ENCODE results near the gene ZBTB17.
A peak's percentile ranks its signal among the peaks of the same experiment; 100 is the strongest.
"Not testable (repeated sequence)": the region's sequence is repeated elsewhere in the genome, so short reads cannot be mapped to it uniquely, and the experiment has no call there.

ZBTB17 gene

DNA sequence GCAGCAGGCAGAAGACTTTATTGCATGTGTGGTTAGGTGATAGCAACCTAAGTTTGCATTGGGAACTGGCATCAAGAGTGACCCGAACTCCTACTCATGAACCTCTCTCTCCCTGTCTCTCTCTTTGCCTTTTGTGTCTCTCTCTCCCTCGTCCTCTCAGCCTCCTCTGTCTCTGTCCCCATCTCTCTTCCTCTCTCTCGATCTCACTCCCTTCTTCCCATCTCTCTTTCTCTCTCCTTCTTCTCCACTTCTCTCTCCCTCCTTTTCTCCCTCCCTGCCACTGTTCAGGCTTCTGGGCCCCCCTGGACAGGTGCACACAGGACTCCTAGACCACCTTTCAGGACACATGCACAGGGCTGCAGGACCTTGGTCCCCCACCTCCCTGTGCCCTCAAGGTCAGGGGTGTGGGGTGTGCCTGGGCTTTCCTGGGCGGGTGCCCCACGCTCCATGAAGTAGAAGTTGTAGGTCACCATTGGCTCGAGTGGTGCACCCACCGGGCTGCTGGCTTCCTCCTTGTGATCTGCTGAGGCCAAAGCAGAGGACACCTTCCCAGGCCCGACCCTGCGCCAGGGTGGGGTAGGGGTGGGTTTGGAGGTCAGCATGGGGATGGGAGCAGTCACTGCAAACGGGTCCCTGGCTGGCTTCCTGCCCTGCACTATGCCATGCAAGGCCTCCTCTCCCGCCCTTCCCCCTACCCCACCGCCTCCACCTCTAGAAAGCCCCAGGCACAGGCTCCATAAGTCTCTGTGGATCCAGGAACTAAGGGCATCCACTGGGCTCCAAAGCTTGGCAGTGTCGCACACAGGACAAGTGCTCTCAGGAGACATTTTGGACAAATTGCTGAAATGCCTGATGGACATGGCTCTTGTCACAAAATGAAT, 13.2 kb upstream of the ZBTB17 start:
- DNase-seq (ENCODE audit: low spot score), result no peak

- DNase-seq (ENCODE audit: low spot score), result no peak
Observed at GRCh38 chr1:15985611-15986297, 9.9 kb upstream of the ZBTB17 start.

GRCh38 chr1:15983275-15983674, 7.4 kb upstream of the ZBTB17 start:
- DNase-seq (ENCODE audit: low spot score), result no peak

- no peak for DNase-seq (ENCODE audit: low spot score)
Observed at GRCh38 chr1:15981679-15982078, 5.8 kb upstream of the ZBTB17 start.

DNA sequence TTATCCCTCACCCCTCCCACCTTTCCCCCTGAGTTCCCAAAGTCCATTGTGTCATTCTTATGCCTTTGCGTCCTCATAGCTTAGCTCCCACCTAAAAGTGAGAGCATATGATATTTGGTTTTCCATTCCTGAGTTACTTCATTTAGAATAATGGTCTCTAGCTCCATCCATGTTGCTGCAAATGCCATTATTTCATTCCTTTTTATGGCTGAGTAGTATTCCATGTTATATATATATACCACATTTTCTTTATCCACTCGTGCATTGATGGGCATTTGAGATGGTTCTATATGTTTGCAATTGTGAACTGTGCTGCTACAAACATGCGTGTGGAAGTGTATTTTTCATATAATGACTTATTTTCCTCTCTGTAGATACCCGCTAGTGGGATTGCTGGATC, 2.0 kb upstream of the ZBTB17 start:
- DNase-seq (ENCODE audit: low spot score), result not testable (repeated sequence)

DNA sequence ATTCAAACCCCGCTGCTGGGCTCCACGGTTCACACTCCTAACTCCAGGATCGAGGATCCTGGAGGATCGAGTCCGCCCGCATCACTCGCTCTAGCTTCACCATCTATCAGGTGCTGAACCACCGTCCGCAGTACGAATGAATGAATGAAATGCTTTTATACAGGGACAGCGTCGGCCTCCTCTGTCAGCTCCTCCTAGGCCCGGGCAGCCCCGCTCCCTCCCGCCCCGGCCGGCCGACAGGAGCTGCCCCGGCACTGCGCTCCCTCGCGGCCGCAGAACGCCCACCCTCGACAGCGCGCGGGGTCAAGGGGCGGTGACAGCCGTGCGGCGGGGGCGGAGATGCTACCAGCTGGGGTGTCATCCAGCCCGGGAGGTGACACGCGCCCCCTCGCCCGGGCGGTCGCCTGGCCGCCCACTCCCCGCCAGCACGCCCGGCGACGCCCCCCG, 520 bp downstream of the ZBTB17 start:
- DNase-seq (ENCODE audit: low spot score), result peak; percentile 89

DNA sequence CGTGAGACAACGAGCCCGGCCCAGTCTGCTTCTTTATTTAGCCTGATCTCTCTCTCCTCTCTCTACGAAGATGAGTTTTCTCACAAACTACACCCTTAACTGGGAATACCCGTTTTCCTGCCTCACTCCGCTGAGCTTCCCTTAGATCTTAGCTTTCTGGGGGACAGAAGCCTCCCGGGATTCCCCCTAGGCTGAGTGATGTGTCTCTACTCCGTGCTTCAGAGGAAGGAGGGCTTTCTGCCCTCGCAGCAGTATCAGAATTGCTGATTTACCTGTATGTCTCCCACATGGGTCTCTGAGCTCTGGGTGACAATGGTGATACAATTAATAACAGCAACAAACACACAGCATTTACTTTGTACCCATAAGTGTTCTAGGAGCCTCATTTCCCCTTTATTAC, 1.0 kb downstream of the ZBTB17 start:
- no peak for DNase-seq (ENCODE audit: low spot score)

- no peak for DNase-seq (ENCODE audit: low spot score)
Observed at GRCh38 chr1:15973772-15974171, 2.1 kb downstream of the ZBTB17 start.

- DNase-seq (ENCODE audit: low spot score), result no peak
Observed at GRCh38 chr1:15972409-15972808, 3.5 kb downstream of the ZBTB17 start.

DNA sequence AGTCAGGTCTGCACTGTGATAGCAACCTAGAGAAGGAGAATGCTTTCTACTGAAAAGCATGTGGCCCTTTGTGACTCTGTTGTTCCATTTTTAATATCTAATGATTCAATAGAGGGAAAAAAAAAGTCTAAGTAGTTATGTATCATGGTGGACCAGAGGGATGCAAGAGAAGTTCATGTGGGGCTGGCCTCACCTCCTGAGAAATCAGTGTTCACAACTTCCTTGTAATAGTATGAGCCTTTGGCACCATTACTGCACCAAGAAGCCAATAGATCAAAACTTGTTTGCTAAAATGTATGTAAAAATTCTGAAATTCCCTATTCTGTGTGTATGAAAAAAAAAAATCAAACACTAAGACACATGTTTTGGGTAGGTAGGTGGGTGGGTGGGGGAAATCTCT, 5.0 kb downstream of the ZBTB17 start:
- no peak for DNase-seq (ENCODE audit: low spot score)

DNA sequence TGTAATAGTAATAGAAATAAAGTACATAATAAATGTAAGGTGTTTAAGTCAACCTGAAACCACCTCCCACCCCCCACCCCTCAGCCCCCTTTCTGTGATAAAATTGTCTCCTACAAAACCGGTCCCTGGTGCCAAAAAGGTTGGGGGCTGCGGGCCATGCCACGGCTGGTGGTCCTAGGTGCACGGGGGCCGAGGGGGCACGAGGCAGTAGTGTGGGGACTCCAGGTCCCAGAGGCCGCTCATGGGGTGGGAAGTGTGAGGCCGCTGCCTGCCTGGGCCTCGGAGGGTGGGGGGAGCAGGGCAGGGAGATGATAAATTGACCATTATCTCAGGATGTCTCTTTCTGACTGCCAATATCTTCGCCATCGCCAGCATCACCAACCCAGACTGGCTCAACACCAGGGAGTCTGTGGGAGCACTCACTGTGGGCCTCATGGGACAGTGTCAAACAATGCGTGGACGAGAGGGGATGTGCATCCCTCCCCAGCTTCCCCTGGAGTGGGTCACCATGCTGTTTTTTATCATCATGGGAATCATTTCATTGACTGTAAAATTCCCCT, 6.5 kb downstream of the ZBTB17 start:
- DNase-seq (ENCODE audit: low spot score), result no peak

DNA sequence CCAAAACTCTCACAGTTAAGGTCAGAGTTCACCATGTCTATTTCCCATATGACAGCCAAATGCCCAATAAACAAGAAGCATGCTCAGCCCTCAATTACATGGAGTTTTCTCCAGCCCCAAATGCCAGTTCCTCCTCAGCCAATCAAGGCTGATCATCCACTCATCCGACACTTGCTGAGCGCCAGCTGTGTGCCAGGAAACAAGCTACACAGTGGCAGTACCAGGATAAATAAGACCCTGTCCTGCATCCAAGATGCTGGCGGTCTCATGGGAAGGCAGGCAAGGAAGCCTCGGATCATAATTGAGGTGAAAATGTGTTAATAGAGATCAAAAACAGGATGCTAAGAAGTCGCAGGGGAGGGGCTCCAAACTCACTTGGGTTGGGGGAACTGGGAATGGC, 7.7 kb downstream of the ZBTB17 start:
- no peak for DNase-seq (ENCODE audit: low spot score)

- DNase-seq (ENCODE audit: low spot score), result no peak
Observed at GRCh38 chr1:15966956-15967344, 9.0 kb downstream of the ZBTB17 start.

GRCh38 chr1:15966081-15966955, 9.6 kb downstream of the ZBTB17 start:
- no peak for DNase-seq (ENCODE audit: low spot score)

- DNase-seq (ENCODE audit: low spot score), result no peak
Observed at GRCh38 chr1:15965228-15965767, 10.6 kb downstream of the ZBTB17 start.

GRCh38 chr1:15963968-15964648, 11.8 kb downstream of the ZBTB17 start:
- no peak for DNase-seq (ENCODE audit: low spot score)

GRCh38 chr1:15963363-15963967, 12.4 kb downstream of the ZBTB17 start:
- DNase-seq (ENCODE audit: low spot score), result no peak

DNA sequence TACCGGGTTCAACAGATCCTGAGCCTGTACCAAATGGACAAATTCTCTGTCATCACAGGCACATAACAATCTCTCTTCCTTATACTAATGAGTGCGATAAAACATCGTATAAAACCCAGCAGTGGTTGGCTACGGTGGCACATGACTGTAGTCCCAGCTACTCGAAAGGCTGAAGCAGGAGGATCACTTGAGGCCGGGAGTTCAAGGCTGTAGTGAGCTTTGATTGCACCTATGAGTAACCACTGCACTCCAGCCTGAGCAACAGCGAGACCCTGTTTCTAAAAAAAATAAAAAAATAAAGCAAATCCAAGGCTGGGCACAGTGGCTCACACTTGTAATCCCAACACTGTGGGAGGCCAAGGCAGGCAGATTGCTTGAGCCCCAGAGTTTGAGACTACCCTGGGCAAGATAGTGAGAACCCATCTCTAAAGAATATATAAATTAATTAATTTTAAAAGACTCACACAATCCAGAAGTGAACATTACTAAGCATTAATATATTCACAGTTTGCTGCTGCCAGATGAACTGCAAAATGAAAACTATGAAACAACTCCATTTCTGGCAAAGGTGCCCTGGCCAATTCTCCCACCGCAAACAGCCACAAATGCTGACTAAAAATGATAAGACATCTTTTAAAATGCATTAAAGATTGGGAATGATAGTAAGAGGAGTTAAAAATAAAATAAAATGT, 13.1 kb downstream of the ZBTB17 start:
- no peak for DNase-seq (ENCODE audit: low spot score)

DNA sequence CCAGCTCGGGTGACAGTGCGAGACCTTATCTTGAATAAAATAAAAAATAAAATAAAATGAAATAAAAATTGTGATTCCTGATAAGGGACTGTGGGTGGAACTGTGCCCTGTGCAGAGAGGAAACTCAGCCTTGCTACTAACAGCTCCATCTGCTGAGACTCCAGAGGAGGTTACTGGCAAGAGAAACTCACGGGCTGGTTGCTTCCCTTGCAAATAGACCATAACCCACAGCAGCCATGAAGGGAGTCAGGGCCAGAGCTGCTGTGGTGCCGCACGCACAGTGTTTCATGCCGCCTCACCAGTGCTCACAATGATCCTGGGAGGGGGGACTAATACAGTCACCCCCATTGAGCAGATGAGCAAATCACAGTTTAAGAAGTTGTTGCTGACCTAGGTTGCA, 13.7 kb downstream of the ZBTB17 start:
- no peak for DNase-seq (ENCODE audit: low spot score)

DNA sequence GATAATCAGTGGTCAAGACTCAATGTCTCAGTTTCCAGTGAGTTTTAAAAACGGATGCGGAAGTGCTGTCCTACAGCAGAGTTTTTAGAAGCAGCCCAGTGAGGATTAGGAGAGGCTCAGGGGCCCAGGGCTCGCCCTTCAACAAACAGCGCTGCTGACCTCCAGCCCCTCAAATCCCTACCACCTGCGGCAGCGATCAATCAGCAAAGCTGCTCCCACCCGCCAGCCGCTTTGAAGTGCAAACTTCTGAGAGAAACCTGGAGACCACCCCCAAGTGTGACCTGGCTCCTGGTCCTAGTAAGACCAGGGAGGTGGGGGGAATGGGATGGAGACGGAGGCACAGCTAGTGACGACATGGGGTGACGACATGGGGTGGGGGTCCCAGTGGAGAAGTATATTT, 14.4 kb downstream of the ZBTB17 start:
- peak; percentile 66 for DNase-seq (ENCODE audit: low spot score)
